Esophagus muscularis mucosa (tissue), 4 donors: Measurements from ENCODE around the gene NPIPB9. TPM values are rescaled to one million over a fixed set of nuclear protein-coding genes. Genes with fewer than 3 reads are reported as not detected.
"Not testable (repeated sequence)": the region's sequence is repeated elsewhere in the genome, so short reads cannot be mapped to it uniquely, and the experiment has no call there.

Experiments
- DNase-seq: peaks from one replicate; pipeline ENCODE4 v3.0.0-alpha.2; 2017; ENCODE audit errors: extremely low spot score
- H3K27ac ChIP-seq, 4 donors: fragments of 200-600 bp; sonication (generic); replicated peaks in 1 of 4; 1 replicate in 3 of 4; 2 replicates in 1 of 4; pipeline ENCODE4 v1.5.1; 2016 to 2019; ENCODE audit warnings: mild to moderate bottlenecking in 1 of 4
- H3K27me3 ChIP-seq, 4 donors: fragments of 200-600 bp; sonication (generic); one replicate each; pipeline versions ENCODE4 v1.5.1 to v1.6.0; 2016 to 2019
- H3K36me3 ChIP-seq, 4 donors: fragments of 200-600 bp; sonication (generic); one replicate each; pipeline ENCODE4 v1.5.1; 2016 to 2019
- H3K4me1 ChIP-seq, 4 donors: fragments of 200-600 bp; sonication (generic); one replicate each; pipeline ENCODE4 v1.5.1; 2016 to 2019
- H3K4me3 ChIP-seq, 4 donors: fragments of 200-600 bp; sonication (generic); 1 replicate in 2 of 4; 2 replicates in 2 of 4; pipeline ENCODE4 v1.5.1; 2016 to 2019; ENCODE audit warnings: mild to moderate bottlenecking in 4 of 4, moderate library complexity in 1 of 4
- H3K9me3 ChIP-seq, 4 donors: fragments of 200-600 bp; sonication (generic); 1 replicate in 3 of 4; 2 replicates in 1 of 4; pipeline ENCODE4 v1.5.1; 2016 to 2019
- WGBS: methylation state at CpG from one replicate; pipeline ENCODE4 v1.1.5; 2018; 5-methylcytosine and 5-hydroxymethylcytosine counted together
- intact Hi-C: fragments of 100-400 bp; cut with DNase I; formaldehyde crosslinking; loops from one replicate; pipeline ENCODE4 v1.15.1; 2023
- total RNA-seq, 4 donors: library from RNA; depleted of rRNA; stranded (reverse); fragments of >200 nt; gene quantifications; one replicate each; pipeline versions ENCODE4 v1.1.0 to v1.2.1, GENCODE V29; 2016

Gene NPIPB9
- 1 to 10 TPM in 2 of 4 donors, under 1 TPM in 2; 0.66 to 2.2 (median 1.3) TPM for total RNA-seq

DNA sequence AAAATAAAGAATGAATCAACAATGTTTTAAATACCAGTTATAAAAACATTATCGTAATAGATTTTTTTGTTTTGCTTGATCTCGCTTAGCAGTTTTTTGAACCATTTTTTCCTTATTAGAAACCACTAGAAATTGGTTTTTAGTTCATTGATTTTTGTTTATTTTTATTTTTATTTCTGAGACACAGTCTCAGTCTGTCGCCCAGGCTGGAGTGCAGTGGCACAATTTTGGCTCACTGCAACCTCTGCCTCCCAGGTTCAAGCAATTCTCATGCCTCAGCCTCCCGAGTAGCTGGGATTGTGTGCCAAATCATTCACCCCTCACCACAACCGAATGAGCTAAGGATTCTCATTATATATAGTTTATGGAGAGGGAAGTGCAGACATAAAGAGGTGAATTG is at the start of gene NPIPB9:
NPIPB9 (plus strand) TSS at position 301 of the 400 bp plus-strand sequence.
- WGBS: no CpG with 5 or more reads among the region's 5 CpGs
- intact Hi-C loops, DNase-seq: not testable (repeated sequence)

GRCh38 chr16:28704246-28704645 is 47.3 kb upstream of the NPIPB9 start:
- DNase-seq, H3K4me3 ChIP-seq, H3K27me3 ChIP-seq, H3K4me1 ChIP-seq, H3K36me3 ChIP-seq, intact Hi-C loops, H3K9me3 ChIP-seq, H3K27ac ChIP-seq: not testable (repeated sequence)
- no CpG with 5 or more reads among the region's 7 CpGs for WGBS

More for the DNA sequence above, at the start of gene NPIPB9:
- H3K36me3 ChIP-seq, H3K27ac ChIP-seq, H3K4me1 ChIP-seq, H3K4me3 ChIP-seq, H3K27me3 ChIP-seq, H3K9me3 ChIP-seq: not testable (repeated sequence)

GRCh38 chr16:28711220-28712083 is 40.1 kb upstream of the NPIPB9 start, which contains the start of gene EIF3C:
EIF3C (plus strand) TSS chr16:28711464; CDS start chr16:28711687, 223 bp downstream.
- intact Hi-C loops, H3K9me3 ChIP-seq, H3K27ac ChIP-seq, H3K27me3 ChIP-seq, DNase-seq, H3K4me1 ChIP-seq, H3K36me3 ChIP-seq: not testable (repeated sequence)
- peak within 1 kb of the TSS in 1 of 4 donors; percentile 31 for H3K4me3 ChIP-seq
- no CpG with 5 or more reads among the region's 66 CpGs for WGBS

DNA sequence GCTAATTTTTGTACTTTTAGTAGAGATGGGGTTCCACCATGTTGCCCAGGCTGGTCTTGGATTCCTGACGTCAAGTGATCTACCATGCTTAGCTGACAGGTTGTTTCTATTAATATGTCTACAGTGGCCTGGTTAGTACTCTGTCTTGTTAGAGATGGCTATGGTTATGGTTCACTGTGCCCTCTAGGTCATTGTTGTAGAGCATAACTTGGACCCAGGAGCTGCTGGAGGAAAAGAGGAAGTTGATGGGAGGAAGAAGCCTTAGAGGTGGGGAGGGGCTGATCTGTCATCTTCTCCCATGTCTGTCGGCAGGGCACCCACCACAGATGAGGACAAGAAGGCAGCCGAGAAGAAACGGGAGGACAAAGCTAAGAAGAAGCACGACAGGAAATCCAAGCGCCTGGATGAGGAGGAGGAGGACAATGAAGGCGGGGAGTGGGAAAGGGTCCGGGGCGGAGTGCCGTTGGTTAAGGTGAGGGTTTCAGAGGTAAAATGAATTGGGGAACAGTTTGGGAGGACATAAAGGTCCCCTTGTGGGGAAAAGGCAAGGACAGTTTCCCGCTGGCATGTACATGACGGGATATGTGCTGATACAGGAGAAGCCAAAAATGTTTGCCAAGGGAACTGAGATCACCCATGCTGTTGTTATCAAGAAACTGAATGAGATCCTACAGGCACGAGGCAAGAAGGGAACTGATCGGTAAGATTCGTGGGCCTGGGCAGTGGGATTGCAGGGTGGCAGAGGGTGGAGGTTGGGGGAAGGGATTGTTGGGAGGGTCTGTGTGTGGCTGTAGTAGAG is 28.5 kb upstream of the NPIPB9 start:
- intact Hi-C loops, DNase-seq, H3K4me3 ChIP-seq, H3K27ac ChIP-seq, H3K36me3 ChIP-seq, H3K9me3 ChIP-seq, H3K27me3 ChIP-seq, H3K4me1 ChIP-seq: not testable (repeated sequence)
- WGBS: 84% methylated on average over 14 of the region's 15 CpGs

DNA sequence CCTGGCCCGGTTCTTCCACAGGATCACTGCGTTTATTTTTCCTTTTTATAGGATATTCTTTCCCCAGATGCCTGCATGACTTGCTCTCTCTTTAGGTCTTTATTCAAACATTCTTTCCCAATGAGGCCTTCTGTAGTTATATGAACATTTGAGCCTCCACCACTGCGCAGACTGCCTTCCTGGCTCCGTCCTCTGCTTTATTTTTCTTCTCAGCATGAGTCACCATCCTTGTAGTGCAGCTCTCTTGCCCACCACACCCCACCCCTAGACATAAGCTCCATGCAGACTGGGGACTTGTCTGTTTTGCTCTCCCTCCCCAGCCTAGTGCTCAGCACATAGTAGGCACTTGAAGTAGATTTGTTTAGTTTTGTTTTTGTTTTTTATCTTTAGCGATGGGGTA is 20.3 kb upstream of the NPIPB9 start:
- DNase-seq, H3K27ac ChIP-seq, H3K4me1 ChIP-seq, H3K4me3 ChIP-seq, intact Hi-C loops, H3K9me3 ChIP-seq, H3K27me3 ChIP-seq: not testable (repeated sequence)
- no CpG with 5 or more reads among the region's 5 CpGs for WGBS
- H3K36me3 ChIP-seq: peaks cover 0 to 10% (median 0%) of the 10 kb centered on the region in 4 donors

GRCh38 chr16:28732455-28733124 is 19.0 kb upstream of the NPIPB9 start:
- DNase-seq, H3K27ac ChIP-seq, H3K4me3 ChIP-seq, H3K27me3 ChIP-seq, H3K9me3 ChIP-seq, H3K4me1 ChIP-seq, intact Hi-C loops: not testable (repeated sequence)
- no CpG with 5 or more reads among the region's 9 CpGs for WGBS
- H3K36me3 ChIP-seq: peaks cover 0 to 10% (median under 1%) of the 10 kb centered on the region in 4 donors

DNA sequence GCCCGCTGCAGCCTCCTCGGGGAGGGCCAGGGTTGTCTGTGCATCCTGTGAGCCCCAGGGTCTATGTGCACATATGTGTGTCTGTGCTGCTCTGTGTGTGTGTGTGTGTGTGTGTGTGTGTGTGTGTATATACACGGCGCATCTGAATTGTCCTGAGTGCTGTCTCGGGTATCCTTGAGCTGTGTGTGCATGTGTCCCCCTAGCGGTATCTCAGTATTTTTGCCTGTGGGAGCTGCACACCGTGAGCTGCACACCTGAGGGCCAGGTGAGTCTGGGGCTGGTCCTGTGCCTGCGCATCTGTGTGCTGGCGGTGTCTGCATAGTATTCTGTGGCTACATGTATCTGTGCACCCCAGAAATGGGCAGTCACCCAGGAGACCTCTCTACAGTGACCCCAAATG is 11.8 kb upstream of the NPIPB9 start:
- H3K27ac ChIP-seq, intact Hi-C loops: not testable (repeated sequence)
- no CpG with 5 or more reads among the region's 9 CpGs for WGBS

GRCh38 chr16:28740631-28741030 is 11.0 kb upstream of the NPIPB9 start:
- H3K4me3 ChIP-seq, H3K27me3 ChIP-seq, H3K27ac ChIP-seq, intact Hi-C loops, H3K36me3 ChIP-seq, H3K9me3 ChIP-seq, H3K4me1 ChIP-seq, DNase-seq: not testable (repeated sequence)
- no CpG with 5 or more reads among the region's 27 CpGs for WGBS

More for the DNA sequence above, 11.8 kb upstream of the NPIPB9 start:
- H3K4me1 ChIP-seq, H3K4me3 ChIP-seq, H3K9me3 ChIP-seq, H3K27me3 ChIP-seq, H3K36me3 ChIP-seq, DNase-seq: not testable (repeated sequence)

- H3K4me1 ChIP-seq, H3K36me3 ChIP-seq, H3K27me3 ChIP-seq, H3K4me3 ChIP-seq, intact Hi-C loops, H3K9me3 ChIP-seq, H3K27ac ChIP-seq: not testable (repeated sequence)
- WGBS: no CpG with 5 or more reads among the region's 9 CpGs
- peak; percentile 3 for DNase-seq
These were observed 10.3 kb upstream of the NPIPB9 start for GRCh38 chr16:28741295-28741694.

DNA sequence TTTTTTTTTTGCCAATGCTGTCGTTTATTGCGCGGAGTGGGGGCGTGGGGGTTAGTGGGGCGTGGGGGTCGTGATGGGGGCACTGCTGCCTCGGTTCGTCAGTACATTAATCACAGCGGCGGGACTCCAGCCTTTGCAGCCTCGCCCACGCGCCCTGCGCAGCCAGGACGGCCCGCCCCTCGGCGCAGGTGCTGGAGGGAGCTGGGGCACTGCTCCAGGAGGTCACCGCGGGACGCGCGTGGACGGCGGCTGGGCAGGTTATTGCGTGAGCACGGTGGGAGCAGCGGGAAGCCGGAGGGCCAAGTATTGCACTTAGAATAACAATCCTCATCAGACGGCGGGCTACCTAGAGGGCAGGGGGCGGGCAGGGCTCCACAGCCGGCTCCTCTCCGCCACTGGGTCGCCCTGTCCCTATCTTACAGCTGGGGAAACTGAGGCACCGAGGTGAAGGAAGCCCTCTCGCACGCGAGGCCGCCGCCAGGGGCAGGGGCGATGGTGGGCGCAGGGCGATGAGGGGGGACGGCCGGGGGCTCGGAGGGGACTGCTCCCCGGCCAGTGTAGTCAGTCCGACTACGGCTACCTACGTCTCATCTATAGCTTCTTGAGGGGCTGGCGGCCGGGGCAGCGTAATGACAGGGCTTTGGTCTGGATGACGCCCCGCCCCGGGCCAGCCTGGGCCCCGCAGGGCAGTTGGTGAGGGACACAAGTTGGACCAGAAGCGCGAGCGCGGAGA is 4.8 kb upstream of the NPIPB9 start:
- H3K27me3 ChIP-seq, H3K36me3 ChIP-seq, intact Hi-C loops, H3K27ac ChIP-seq, H3K4me3 ChIP-seq, H3K9me3 ChIP-seq, H3K4me1 ChIP-seq: not testable (repeated sequence)
- WGBS: 26% methylated on average over 11 of the region's 62 CpGs
- peak; percentile 37 for DNase-seq
